AG10803 (cell line): ENCODE data around the gene THAP2.
"Not testable (repeated sequence)": the region's sequence is repeated elsewhere in the genome, so short reads cannot be mapped to it uniquely, and the experiment has no call there.

Experiments
- DNase-seq: peaks from one replicate; pipeline ENCODE4 v3.0.0; 2010; ENCODE audit warnings: low read depth
- H3K4me3 ChIP-seq: 2 replicates; pipeline ENCODE4 v1.5.1; 2011; ENCODE audit warnings: mild to moderate bottlenecking, low read length, control low read depth
- TF ChIP-seq, protein P1 (sequence below): conservative IDR thresholded peaks from 2 replicates; pipeline ENCODE4 v1.5.1; 2011; ENCODE audit warnings: mild to moderate bottlenecking, low read length, control low read depth, inconsistent platforms

The THAP2 gene

DNA sequence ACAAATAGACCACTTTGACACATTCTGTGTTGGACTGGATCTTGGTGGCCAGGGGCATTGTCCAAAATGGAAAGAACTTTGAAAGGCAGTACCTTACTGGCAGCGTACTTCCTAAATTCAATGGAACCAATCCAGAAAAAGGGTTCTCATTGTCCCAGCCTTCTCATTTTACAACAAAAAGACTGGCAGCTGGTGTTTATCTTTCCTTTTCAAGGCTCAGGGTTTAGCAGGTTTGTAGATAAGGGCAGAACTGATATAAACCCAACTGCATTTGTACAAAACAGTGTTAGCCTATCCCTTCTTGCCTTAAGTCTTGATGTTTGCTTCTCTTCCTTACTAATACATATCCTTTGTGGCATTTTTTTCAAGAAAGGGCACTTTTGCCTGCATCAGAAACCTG is 7.7 kb downstream of the THAP2 start:
- H3K4me3 ChIP-seq, result no peak overlapping the region
- TF ChIP-seq, protein P1, sequence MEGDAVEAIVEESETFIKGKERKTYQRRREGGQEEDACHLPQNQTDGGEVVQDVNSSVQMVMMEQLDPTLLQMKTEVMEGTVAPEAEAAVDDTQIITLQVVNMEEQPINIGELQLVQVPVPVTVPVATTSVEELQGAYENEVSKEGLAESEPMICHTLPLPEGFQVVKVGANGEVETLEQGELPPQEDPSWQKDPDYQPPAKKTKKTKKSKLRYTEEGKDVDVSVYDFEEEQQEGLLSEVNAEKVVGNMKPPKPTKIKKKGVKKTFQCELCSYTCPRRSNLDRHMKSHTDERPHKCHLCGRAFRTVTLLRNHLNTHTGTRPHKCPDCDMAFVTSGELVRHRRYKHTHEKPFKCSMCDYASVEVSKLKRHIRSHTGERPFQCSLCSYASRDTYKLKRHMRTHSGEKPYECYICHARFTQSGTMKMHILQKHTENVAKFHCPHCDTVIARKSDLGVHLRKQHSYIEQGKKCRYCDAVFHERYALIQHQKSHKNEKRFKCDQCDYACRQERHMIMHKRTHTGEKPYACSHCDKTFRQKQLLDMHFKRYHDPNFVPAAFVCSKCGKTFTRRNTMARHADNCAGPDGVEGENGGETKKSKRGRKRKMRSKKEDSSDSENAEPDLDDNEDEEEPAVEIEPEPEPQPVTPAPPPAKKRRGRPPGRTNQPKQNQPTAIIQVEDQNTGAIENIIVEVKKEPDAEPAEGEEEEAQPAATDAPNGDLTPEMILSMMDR, result no peak
- DNase-seq, result no peak

DNA sequence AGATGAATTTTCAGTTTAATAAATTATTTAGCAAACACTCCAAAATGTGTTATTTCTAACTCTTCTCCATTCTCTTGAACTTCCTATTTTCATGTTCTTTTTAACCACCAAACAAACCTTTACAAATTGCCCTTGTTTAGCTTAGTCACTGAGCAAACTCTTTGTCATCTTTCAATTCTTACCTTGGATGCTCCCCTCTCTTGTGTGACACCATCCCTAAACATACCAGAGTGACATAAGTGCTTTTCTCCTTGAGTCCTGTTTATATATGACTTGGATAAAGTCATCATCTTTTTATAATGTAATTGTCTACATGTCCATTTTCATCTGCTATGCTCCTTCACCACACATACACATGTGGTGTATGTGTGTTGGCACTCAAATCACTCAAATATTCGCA is 18.4 kb downstream of the THAP2 start:
- no peak overlapping the region for H3K4me3 ChIP-seq
- DNase-seq, result no peak
- TF ChIP-seq, protein P1, result no peak

DNA sequence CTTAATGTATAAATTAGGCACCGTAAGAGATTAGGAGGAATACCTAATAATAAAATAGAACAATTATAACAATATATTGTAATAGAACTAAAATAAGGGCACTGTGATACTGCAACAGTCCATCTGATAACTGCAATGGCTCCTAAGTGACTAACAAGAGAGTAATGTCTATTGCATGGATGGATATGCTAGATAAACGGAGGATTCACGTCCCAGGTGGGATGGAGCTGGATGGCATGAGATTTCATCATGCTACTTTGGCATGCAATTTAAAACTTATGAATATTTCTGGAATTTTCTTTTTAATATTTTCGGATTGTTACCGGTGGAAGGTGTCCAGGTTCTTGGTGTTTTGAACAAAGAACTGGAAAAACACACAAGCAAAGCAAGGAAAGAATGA is 19.5 kb downstream of the THAP2 start:
- H3K4me3 ChIP-seq, result no peak overlapping the region
- no peak for DNase-seq
- TF ChIP-seq, protein P1, result no peak

DNA sequence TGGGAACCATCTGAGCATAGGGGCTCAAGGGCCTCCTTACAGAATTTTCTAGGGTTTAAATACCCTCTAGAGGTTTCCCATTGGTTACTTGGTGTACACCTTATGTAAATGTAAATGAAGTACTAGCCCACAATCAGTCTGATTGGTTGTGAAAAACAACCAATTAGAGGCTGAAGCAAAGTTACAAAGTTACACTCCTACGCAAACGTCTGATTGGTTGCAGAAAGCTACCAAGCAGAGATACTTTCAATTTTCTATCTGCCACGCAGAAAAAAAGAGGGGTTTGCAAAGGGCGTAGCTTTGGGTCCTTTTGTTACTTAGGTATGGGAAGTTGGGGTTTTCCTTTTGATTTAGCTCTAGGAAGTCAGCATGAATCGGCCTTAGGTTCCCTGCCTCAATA is 20.0 kb downstream of the THAP2 start:
- TF ChIP-seq, protein P1, result no peak
- H3K4me3 ChIP-seq, result no peak overlapping the region
- no peak for DNase-seq

DNA sequence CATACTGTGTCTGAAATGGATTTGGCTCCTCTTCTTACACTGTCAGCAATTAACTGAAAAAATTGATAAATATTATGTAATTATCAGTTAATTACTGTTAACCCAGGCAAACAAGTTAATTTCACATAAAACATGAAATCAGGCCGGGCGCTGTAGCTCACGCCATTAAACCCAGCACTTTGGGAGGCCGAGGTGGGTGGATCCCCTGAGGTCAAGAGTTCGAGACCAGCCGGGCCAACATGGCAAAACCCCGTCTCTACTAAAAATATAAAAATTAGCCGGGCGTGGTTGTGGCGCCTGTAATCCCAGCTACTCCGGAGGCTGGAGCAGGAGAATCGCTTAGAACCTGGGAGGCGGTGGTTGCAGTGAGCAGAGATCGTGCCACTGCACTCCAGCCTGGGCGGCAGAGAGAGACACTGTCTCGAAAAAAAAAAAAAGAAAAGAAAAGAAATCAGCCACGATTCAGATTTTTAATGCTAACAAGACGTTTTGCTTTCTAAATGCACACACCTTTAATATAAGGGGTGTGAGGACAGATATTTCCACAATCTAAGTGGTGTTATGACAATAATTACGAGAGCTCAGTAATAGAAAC is 21.3 kb downstream of the THAP2 start:
- TF ChIP-seq, protein P1, result no peak
- peak overlapping the region; percentile 84 for H3K4me3 ChIP-seq
- no peak for DNase-seq

DNA sequence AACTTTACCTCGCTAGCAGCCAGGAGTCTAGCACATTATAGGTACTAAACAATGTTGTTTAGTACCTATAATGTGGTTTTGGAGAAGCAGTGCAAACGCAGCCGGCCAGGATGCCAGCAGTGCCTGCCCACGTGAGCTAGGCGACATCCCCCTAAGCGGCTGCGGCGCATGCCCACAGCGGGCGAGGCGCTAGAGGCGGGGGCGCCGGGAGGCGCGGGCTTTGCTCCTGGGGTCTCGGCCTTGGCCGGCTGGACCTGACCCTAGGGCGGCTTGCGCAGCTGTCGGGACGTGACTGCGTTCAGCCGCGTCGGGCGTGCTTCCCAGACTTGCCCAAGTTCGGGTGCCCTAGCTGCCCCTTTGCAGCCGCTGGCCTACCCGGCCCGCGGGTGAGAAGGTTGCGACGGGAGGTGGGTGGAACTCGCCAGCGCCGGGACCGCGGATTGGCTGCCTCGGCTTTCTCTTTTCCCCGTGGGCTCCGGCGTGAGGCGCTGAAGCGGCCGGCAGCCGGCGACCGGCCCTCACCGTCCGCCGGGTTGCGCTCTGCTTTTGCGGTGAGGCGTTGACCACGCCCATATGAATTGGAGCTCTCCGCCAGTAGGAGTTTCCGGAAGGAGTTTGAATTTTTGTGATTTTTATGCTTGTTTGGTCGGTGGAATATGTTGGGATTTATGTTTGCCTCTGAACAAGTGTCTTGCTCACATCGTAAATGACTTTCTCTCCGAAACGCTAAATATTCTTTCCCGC is 22.0 kb downstream of the THAP2 start, which contains the start of gene TMEM19:
TMEM19 (plus strand) TSS at position 169 of the 744 bp plus-strand sequence. CDS start 599 bp downstream, outside the sequence.
- H3K4me3 ChIP-seq, result peak within 1 kb of the TSS; percentile 84
- TF ChIP-seq, protein P1, result peak; percentile 28; the same call in 1 of the 2 replicates
- DNase-seq, result peak; percentile 89

DNA sequence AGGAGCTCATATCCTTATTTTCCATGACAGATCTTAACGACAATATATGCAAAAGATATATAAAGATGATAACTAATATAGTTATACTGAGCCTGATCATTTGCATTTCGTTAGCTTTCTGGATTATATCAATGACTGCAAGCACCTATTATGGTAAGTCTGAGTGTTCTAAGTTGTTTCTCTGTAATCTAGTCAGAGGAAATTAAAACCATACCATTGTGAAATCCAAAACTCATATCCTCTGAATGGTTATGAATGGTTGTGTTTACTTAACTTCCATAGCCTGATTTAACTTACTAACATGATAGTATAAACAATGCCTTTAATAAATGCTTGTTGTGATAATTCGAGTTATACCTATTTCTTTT is 22.5 kb downstream of the THAP2 start:
- H3K4me3 ChIP-seq, result peak overlapping the region; percentile 84
- TF ChIP-seq, protein P1, result no peak
- peak; percentile 27 for DNase-seq

DNA sequence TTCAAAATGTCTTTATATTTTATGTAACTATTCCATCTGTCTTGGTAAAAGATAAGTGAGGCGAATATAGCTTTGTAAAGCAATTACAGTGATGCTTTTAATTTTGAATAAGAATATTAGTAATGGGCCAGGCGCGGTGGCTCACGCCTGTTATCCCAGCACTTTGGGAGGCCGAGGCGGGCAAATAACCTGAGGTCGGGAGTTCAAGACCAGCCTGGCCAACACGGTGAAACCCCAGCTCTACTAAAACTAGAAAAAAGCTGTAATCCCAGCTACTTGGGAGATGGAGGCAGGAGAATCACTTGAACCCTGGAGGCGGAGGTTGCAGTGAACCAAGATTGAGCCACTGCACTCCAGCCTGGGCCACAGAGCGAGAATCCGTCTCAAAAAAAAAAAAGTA is 23.1 kb downstream of the THAP2 start:
- DNase-seq, result not testable (repeated sequence)
- H3K4me3 ChIP-seq, result peak overlapping the region; percentile 84
